ENCODE measurements around the gene PCDHB5.
"Not testable (repeated sequence)": the region's sequence is repeated elsewhere in the genome, so short reads cannot be mapped to it uniquely, and the experiment has no call there.

PCDHB5 gene

GRCh38 chr5:141135030-141135717 lies at the start of gene PCDHB5:
PCDHB5 (plus strand) TSS chr5:141135206; CDS start chr5:141135435, 229 bp downstream.
- DNase-seq (ENCODE audit: low spot score), result no peak
- peak; percentile 5 for TF ChIP-seq CTCF (IDR thresholded peaks at IDR 0.05; ENCODE audit: extremely low read depth, missing control alignments)

GRCh38 chr5:141094481-141095262 lies 40.3 kb upstream of the PCDHB5 start, which contains the start of gene PCDHB2:
PCDHB2 (plus strand) TSS chr5:141094615; CDS start chr5:141094791, 176 bp downstream.
- no peak for TF ChIP-seq CTCF (IDR thresholded peaks at IDR 0.05; ENCODE audit: extremely low read depth, missing control alignments)

GRCh38 chr5:141095263-141095641 lies 39.8 kb upstream of the PCDHB5 start:
- no peak for TF ChIP-seq CTCF (IDR thresholded peaks at IDR 0.05; ENCODE audit: extremely low read depth, missing control alignments)
- no peak for DNase-seq (ENCODE audit: low spot score)

More at GRCh38 chr5:141094481-141095262, 40.3 kb upstream of the PCDHB5 start, which contains the start of gene PCDHB2:
- DNase-seq (ENCODE audit: low spot score), result no peak

- DNase-seq (ENCODE audit: low spot score), result not testable (repeated sequence)
These were observed 38.8 kb upstream of the PCDHB5 start for GRCh38 chr5:141096181-141096580.

GRCh38 chr5:141096586-141096985 lies 38.4 kb upstream of the PCDHB5 start:
- DNase-seq (ENCODE audit: low spot score), result not testable (repeated sequence)

GRCh38 chr5:141100243-141100805 lies 34.7 kb upstream of the PCDHB5 start, which contains the start of gene PCDHB3:
PCDHB3 (plus strand) TSS chr5:141100473; CDS start chr5:141100650, 177 bp downstream.
- no peak for TF ChIP-seq CTCF (IDR thresholded peaks at IDR 0.05; ENCODE audit: extremely low read depth, missing control alignments)
- no peak for DNase-seq (ENCODE audit: low spot score)

- no peak for DNase-seq (ENCODE audit: low spot score)
These were observed 33.9 kb upstream of the PCDHB5 start for GRCh38 chr5:141101059-141101458.

GRCh38 chr5:141102070-141102469 lies 32.9 kb upstream of the PCDHB5 start:
- not testable (repeated sequence) for DNase-seq (ENCODE audit: low spot score)

More at GRCh38 chr5:141101059-141101458, 33.9 kb upstream of the PCDHB5 start:
- TF ChIP-seq CTCF (IDR thresholded peaks at IDR 0.05; ENCODE audit: extremely low read depth, missing control alignments), result no peak

GRCh38 chr5:141102471-141102870 lies 32.5 kb upstream of the PCDHB5 start:
- DNase-seq (ENCODE audit: low spot score), result not testable (repeated sequence)

All from GM20000 (cell line).